H9 (cell line): ENCODE results near the gene ABCB7. TPM values are rescaled to one million over a fixed set of nuclear protein-coding genes. Genes with fewer than 3 reads are reported as not detected.
A peak's percentile ranks its signal among the peaks of the same experiment; 100 is the strongest.

Source experiments
- DNase-seq: peaks from one replicate; pipeline ENCODE4 v3.0.0-alpha.2; 2017
- H2AFZ ChIP-seq: one replicate; pipeline ENCODE4 v1.6.1; 2013; ENCODE audit warnings: mild to moderate bottlenecking, low read length, control low read depth, moderate library complexity
- H2AK5ac ChIP-seq: 2 replicates; pipeline ENCODE4 v1.6.1; 2013; ENCODE audit warnings: low read length, control low read depth, mixed read lengths; ENCODE audit not compliant: insufficient read length
- H2BK120ac ChIP-seq: one replicate; pipeline ENCODE4 v1.6.1; 2013; ENCODE audit warnings: low read depth, mild to moderate bottlenecking, low read length, control low read depth, inconsistent platforms; ENCODE audit not compliant: poor library complexity, severe bottlenecking
- H2BK12ac ChIP-seq: 2 replicates; pipeline ENCODE4 v1.6.1; 2013; ENCODE audit warnings: low read length, control low read depth, mixed read lengths, low read depth; ENCODE audit not compliant: insufficient read length
- H2BK15ac ChIP-seq: 2 replicates; pipeline ENCODE4 v1.6.1; 2013; ENCODE audit warnings: low read depth, low read length, control low read depth
- H2BK20ac ChIP-seq: one replicate; pipeline ENCODE4 v1.6.1; 2013; ENCODE audit warnings: low read depth, mild to moderate bottlenecking, low read length, control low read depth, inconsistent platforms; ENCODE audit not compliant: poor library complexity, severe bottlenecking
- H2BK5ac ChIP-seq: 2 replicates; pipeline ENCODE4 v1.6.1; 2013; ENCODE audit warnings: low read length, control low read depth, mixed read lengths; ENCODE audit not compliant: insufficient read length
- H3K14ac ChIP-seq: 2 replicates; pipeline ENCODE4 v1.6.1; 2013; ENCODE audit warnings: low read length, control low read depth; ENCODE audit not compliant: insufficient read depth
- H3K18ac ChIP-seq: 2 replicates; pipeline ENCODE4 v1.6.1; 2013; ENCODE audit warnings: low read depth, mild to moderate bottlenecking, mixed read lengths, low read length, control low read depth; ENCODE audit not compliant: insufficient read length
- H3K23ac ChIP-seq: 2 replicates; pipeline ENCODE4 v1.6.1; 2013; ENCODE audit warnings: low read length, control low read depth, mixed read lengths, low read depth; ENCODE audit not compliant: insufficient read length
- H3K23me2 ChIP-seq: 2 replicates; pipeline ENCODE4 v1.6.1; 2013; ENCODE audit warnings: low read depth, mild to moderate bottlenecking, mixed read lengths, low read length, control low read depth; ENCODE audit not compliant: insufficient read length, poor library complexity, severe bottlenecking
- H3K27ac ChIP-seq: 2 replicates; pipeline ENCODE4 v1.5.1; 2013; ENCODE audit warnings: low read length, control low read depth, mixed read lengths, low read depth; ENCODE audit not compliant: insufficient read length
- H3K27me3 ChIP-seq: 2 replicates; pipeline ENCODE4 v1.6.1; 2013; ENCODE audit warnings: low read length, control low read depth, inconsistent platforms; ENCODE audit not compliant: insufficient read depth
- H3K4ac ChIP-seq: 2 replicates; pipeline ENCODE4 v1.6.1; 2013; ENCODE audit warnings: low read depth, mild to moderate bottlenecking, control low read depth, inconsistent platforms, low read length, moderate library complexity
- H3K4me1 ChIP-seq: 2 replicates; pipeline ENCODE4 v1.6.1; 2013; ENCODE audit warnings: low read length, control low read depth, inconsistent platforms; ENCODE audit not compliant: insufficient read depth
- H3K4me2 ChIP-seq: 2 replicates; pipeline ENCODE4 v1.6.1; 2013; ENCODE audit warnings: low read length, control low read depth, mixed read lengths; ENCODE audit not compliant: insufficient read length, insufficient read depth
- H3K56ac ChIP-seq: 2 replicates; pipeline ENCODE4 v1.6.1; 2013; ENCODE audit warnings: low read depth, mild to moderate bottlenecking, mixed read lengths, low read length, control low read depth; ENCODE audit not compliant: insufficient read length
- H3K79me1 ChIP-seq: 2 replicates; pipeline ENCODE4 v1.6.1; 2013; ENCODE audit warnings: low read depth, mild to moderate bottlenecking, moderate library complexity, low read length, control low read depth, inconsistent platforms; ENCODE audit not compliant: insufficient read depth, poor library complexity, severe bottlenecking
- H3K79me2 ChIP-seq: 2 replicates; pipeline ENCODE4 v1.6.1; 2013; ENCODE audit warnings: low read length, control low read depth, inconsistent platforms; ENCODE audit not compliant: insufficient read depth
- H3K9ac ChIP-seq: 2 replicates; pipeline ENCODE4 v1.6.1; 2013; ENCODE audit warnings: low read length, control low read depth, mixed read lengths; ENCODE audit not compliant: insufficient read length; ENCODE audit errors: extremely low read depth
- H3K9me3 ChIP-seq: one replicate; pipeline ENCODE4 v1.6.1; 2013; ENCODE audit warnings: low read depth, low read length, inconsistent platforms; ENCODE audit not compliant: control insufficient read depth
- H3T11ph ChIP-seq: one replicate; pipeline ENCODE4 v1.6.1; 2013; ENCODE audit warnings: mild to moderate bottlenecking, low read length, control low read depth, inconsistent platforms
- H4K20me1 ChIP-seq: one replicate; pipeline ENCODE4 v1.6.1; 2013; ENCODE audit not compliant: control insufficient read depth, insufficient read length, insufficient read depth
- H4K5ac ChIP-seq: 2 replicates; pipeline ENCODE4 v1.6.1; 2013; ENCODE audit warnings: low read depth, mild to moderate bottlenecking, mixed read lengths, low read length, control low read depth; ENCODE audit not compliant: insufficient read length
- H4K8ac ChIP-seq: replicated peaks from 2 replicates; pipeline ENCODE4 v1.6.1; 2013; ENCODE audit warnings: low read length, control low read depth, mixed read lengths, low read depth; ENCODE audit not compliant: insufficient read length
- H4K91ac ChIP-seq: 2 replicates; pipeline ENCODE4 v1.6.1; 2013; ENCODE audit warnings: low read depth, mild to moderate bottlenecking, moderate library complexity, mixed read lengths, low read length, control low read depth; ENCODE audit not compliant: insufficient read length
- H3K27ac Mint-ChIP-seq, 3 experiments: 2 replicates in 2 of 3; 3 replicates in 1 of 3; pipeline ENCODE4 v1.8.0; 2020 to 2021; ENCODE audit warnings: mixed read lengths in 3 of 3, mild to moderate bottlenecking in 1 of 3, moderate library complexity in 1 of 3
- H3K27me3 Mint-ChIP-seq: 2 replicates; pipeline ENCODE4 v1.8.0; 2021; ENCODE audit warnings: low read depth, mild to moderate bottlenecking, moderate library complexity, mixed read lengths
- H3K36me3 Mint-ChIP-seq, 3 experiments: 2 replicates in 2 of 3; 3 replicates in 1 of 3; pipeline ENCODE4 v1.8.0; 2020 to 2021; ENCODE audit warnings: low read depth in 3 of 3, mixed read lengths in 3 of 3; ENCODE audit not compliant: insufficient read depth in 1 of 3
- H3K4me1 Mint-ChIP-seq, 2 experiments: 2 replicates each; pipeline ENCODE4 v1.8.0; 2020; ENCODE audit warnings: mixed read lengths in 2 of 2
- H3K4me3 Mint-ChIP-seq, 2 experiments: 2 replicates in 1 of 2; 3 replicates in 1 of 2; pipeline ENCODE4 v1.8.0; 2020 to 2021; ENCODE audit warnings: mild to moderate bottlenecking in 2 of 2, mixed read lengths in 2 of 2, moderate library complexity in 1 of 2
- H3K9me3 Mint-ChIP-seq, 2 experiments: 2 replicates in 1 of 2; 3 replicates in 1 of 2; pipeline ENCODE4 v1.8.0; 2020; ENCODE audit warnings: mild to moderate bottlenecking in 2 of 2, mixed read lengths in 2 of 2, moderate library complexity in 1 of 2
- CTCF ChIP-seq: fragments of 200-600 bp; sonication (generic); conservative IDR thresholded peaks from 3 replicates; pipeline ENCODE4 v1.8.0; 2021; ENCODE audit warnings: antibody characterized with exemption, mild to moderate bottlenecking
- WGBS: extraction: QIAGEN DNeasy Blood & Tissue Kit; methylation state at CpG from one replicate; pipeline ENCODE4 v1.1.7; 2013; ENCODE audit warnings: missing lambda C conversion rate, low lambda C conversion rate, mixed read lengths; ENCODE audit not compliant: insufficient read length; ENCODE audit errors: extremely low coverage; 5-methylcytosine and 5-hydroxymethylcytosine counted together
- total RNA-seq: library from RNA; stranded (reverse); gene quantifications from 2 replicates; pipeline ENCODE4 v1.2.1, GENCODE V29; 2021

ABCB7 gene
- total RNA-seq, 1 experiment from 2014 or later, result 40.8 TPM

DNA sequence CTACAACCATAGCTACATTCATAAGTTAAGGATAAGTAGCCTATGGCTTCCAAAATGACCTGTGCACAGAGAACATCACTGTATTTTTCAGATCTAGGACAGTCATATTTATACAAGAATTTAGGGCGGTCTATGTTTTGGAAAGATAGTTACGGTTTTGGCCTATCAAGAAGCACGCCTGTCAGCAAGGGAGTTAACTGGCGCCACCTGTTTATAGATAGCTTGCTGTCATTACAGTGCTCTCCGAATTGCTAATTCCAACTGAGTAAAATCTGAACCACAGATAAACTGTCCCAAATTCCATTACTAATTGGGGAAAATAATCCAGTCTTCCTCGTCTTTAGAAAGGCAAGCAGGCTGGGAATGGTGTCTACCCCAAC, 646 bp downstream of the ABCB7 start:
- H3K4me2 ChIP-seq, result peak overlapping the region; percentile 58
- peaks cover 16% of the 10 kb centered on the region for H3K9me3 ChIP-seq
- H3K9ac ChIP-seq, result peak overlapping the region; percentile 87
- no peak overlapping the region for H2BK15ac ChIP-seq
- no peak overlapping the region for H3K4ac ChIP-seq
- H3K14ac ChIP-seq, result no peak overlapping the region
- no peaks in the 10 kb centered on the region for H3K27me3 ChIP-seq
- no peaks in the 10 kb centered on the region for H3K79me2 ChIP-seq
- no peak overlapping the region for H2AK5ac ChIP-seq
- no peak overlapping the region for H3T11ph ChIP-seq
- H3K56ac ChIP-seq, result no peak overlapping the region
- H3K23ac ChIP-seq, result no peak overlapping the region
- H3K79me1 ChIP-seq, result no peaks in the 10 kb centered on the region
- H2AFZ ChIP-seq, result no peak overlapping the region
- no peak overlapping the region for H3K18ac ChIP-seq
- H3K27ac ChIP-seq, result no peak overlapping the region
- no peak overlapping the region for H2BK20ac ChIP-seq
- no CpG with 5 or more reads among the region's 6 CpGs for WGBS
- peaks cover 44 to 68% of the 10 kb centered on the region in 2 experiments for H3K9me3 Mint-ChIP-seq
- peaks cover 1% of the 10 kb centered on the region; the same call in 1 of the 2 replicates for H3K27me3 Mint-ChIP-seq
- H3K27ac Mint-ChIP-seq, result peak overlapping the region in 2 of 3 experiments; percentile 95 to 98; a peak in 4 of 7 replicates
- no peak overlapping the region for H4K5ac ChIP-seq
- peaks cover 15 to 16% of the 10 kb centered on the region in 2 experiments for H3K4me1 Mint-ChIP-seq
- no peak overlapping the region for H2BK120ac ChIP-seq
- no peak for DNase-seq
- H3K4me1 ChIP-seq, result no peaks in the 10 kb centered on the region
- H4K8ac ChIP-seq, result no peak overlapping the region
- peaks cover 0 to 8% (median 4%) of the 10 kb centered on the region in 3 experiments; a peak in 2 of 7 replicates for H3K36me3 Mint-ChIP-seq
- no peak overlapping the region for H2BK5ac ChIP-seq
- no peaks in the 10 kb centered on the region for H3K23me2 ChIP-seq
- H4K91ac ChIP-seq, result no peak overlapping the region
- peak overlapping the region; percentile 83 to 85 for H3K4me3 Mint-ChIP-seq
- no peak for TF ChIP-seq CTCF
- H4K20me1 ChIP-seq, result no peaks in the 10 kb centered on the region
- no peak overlapping the region for H2BK12ac ChIP-seq
